T follicular helper cell (primary cell): ENCODE measurements around the gene MME.

Experiments used
- DNase-seq: peaks from one replicate; pipeline ENCODE4 v3.0.0-alpha.2; 2020; ENCODE audit warnings: low read depth
- total RNA-seq, 2 experiments: gene quantifications; one replicate each; lab custom pipeline; 2026; lab: John Stamatoyannopoulos, UW

Gene MME
- total RNA-seq: 0.17 to 4.9 reads per million in 2 experiments

DNA sequence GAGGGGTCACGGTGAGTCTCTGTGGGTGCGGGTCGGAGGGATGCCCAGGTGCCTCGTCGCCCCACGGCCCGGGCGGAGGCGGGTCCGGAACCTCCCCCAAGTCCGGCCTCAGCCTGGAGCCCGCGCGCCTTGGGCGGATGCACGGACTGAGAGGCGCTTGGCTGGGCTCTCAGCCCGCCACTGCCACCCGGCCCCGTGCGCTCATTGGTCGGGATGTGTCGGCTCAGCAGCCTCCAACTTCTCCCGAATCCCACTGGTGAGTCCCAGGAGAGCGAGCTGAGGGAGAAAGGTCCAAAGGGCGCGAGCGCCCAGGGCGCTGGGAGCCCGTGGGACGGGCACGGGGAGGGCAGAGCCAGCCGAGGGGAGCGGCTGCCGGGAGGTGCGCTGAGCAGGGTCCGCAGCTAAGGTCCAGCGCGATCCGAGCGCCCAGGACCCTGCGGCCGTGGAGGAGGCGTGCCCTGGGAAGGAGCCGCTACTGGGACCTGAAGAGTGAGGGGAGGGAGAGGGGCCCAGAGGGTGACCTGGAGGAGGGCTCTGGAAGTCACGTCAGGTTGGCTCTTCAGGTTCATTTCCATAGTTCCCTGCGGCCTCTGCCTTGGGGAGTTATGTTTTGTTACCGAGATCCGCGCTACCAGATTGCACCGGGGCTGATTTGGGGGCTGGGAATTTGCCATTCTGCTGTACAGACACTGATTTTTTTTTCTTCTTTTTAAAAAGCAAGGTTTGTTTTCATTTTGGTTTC is at the start of gene MME:
MME (plus strand) TSS at position 574 of the 742 bp plus-strand sequence. CDS start 3,849 bp downstream, outside the sequence.
- no peak for DNase-seq

DNA sequence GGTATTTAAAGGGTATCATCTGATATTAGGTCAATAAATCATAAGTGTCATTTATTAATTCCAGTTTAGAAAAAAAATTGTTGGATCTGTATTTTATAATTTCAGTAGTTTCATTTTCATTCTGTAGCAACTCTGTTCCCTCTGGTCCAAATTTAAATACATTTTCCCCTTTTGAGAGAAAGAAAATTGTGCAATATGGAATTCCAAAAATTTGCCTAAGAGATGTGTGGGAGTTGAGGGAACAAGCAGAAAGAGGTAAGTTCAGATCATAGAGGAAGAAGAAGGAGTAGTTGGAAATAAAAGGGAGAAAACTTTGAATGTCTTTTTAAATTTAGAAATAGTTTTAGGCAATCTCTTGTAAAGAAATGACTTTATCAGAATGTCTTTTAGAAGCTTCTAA is 48.9 kb upstream of the MME start:
- DNase-seq: no peak

DNA sequence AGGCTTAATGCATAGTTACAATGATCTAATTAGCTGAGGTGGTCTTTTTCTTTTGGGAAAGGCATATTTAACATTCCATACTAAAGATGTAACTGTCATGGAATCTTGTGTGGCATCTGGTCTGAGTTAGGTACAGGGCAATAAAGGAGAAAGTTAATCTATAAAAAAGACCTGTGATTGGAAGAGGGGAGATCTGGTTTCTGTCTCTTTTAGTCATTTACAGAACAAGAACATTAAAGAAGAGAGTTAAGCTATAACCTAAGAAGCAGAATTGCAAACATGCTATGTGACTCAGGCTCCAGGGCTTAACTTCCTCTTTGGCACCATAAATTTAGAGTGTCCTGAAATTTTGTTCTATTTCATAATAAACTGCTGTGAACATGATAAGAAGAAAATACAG is 47.2 kb upstream of the MME start:
- no peak for DNase-seq

DNA sequence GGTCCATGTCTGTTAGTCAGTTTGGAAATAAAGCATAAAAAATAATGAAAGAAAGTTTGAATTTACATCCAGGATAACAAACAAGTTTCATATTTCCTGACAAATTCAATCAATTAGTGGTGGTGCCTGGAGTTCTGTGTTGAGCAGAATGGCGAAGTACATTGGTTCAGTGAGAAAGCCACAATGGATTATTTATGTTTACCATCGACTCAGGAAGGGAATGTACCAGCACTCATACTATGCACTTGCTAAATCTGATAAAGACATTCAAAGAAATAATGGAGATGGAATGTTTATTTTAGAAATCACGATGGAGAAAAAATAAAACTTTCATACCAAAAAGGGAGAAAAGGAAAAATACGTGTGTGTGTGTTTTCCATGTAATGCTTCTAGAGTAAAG is 45.3 kb upstream of the MME start:
- no peak for DNase-seq

DNA sequence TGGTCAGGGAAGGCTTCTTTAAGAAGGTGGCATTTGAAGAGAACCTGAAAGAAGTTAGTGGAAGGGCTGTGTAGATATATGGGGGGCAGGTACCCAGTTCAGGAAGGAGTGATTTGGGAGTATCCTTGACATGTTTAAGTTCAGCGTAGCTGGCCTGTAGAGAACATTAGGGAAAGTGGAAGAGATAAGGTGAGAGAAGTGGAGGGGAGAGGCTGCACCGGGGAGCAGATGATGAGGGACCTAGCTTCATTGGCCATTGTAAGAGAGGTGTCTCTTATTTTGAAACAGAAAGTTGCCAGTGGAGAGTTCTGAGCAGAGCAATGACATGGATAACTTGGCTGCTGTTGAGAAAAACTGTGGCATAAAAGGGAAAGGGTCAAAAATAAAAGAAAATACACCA is 44.6 kb upstream of the MME start:
- DNase-seq: no peak

DNA sequence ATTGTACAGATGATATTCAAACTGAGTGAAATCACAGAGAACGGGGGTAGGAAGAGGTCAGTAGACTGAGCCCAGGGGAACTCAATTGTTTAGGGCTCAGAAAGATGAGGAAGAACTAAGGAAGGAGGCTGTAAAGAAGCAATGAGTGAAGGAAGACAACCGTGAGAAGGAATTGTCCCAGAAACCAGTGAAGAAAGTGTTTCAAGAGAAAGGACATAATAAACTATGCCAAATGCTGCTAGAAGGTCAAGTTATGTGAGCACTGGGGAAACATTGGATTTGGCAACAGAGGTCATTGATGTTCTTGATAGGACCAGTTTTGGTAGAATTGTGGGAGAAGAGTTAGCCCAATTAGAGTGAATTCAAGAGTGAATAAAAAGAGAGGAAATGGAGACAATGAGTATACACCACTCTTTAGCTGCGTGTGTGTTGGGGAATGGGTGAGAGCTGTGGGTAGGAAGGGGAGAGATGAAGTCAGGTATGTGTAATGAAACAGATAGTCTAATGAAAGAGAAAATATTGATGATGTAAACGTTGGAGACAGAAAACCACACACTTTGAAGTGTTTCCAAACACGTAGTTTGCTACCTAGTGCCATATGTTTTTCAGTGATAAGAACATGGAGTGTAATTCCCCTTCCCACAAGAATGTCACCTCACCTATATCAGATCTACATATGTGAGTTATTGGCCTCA is 42.5 kb upstream of the MME start:
- no peak for DNase-seq

DNA sequence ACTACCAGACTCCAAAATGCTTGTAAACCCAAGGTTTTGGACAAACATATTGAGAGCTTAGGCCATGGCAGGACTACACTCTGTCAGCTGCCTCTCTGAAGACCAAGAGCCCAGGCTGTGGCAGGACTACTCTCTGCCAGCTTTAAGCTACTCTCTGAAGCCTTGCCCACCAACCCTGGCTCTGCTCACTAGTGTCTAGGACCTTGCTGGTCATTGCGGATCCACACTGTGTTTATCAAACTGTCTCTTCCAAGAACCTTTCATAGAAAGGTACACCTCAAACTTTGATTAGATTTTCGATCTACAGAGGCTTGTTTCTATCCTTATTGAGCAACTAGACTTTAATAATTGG is 41.9 kb upstream of the MME start:
- DNase-seq: no peak

DNA sequence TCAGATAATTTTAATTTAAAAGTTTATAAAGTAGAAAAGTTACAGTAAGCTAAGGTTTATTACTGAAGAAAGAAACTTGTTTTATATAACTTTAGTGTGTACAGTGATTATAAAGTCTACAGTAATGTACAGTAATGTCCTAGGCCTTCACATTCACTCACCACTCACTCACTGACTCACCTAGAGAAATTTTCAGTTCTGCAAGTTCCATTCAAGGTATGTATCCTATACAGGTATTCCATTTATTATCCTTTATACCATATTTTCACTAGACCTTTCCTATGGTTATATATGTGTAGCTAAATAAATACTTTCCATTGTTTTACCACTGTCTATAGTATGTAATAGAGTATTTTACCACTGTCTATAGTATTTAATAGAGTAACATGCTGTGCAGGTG is 33.2 kb upstream of the MME start:
- no peak for DNase-seq

DNA sequence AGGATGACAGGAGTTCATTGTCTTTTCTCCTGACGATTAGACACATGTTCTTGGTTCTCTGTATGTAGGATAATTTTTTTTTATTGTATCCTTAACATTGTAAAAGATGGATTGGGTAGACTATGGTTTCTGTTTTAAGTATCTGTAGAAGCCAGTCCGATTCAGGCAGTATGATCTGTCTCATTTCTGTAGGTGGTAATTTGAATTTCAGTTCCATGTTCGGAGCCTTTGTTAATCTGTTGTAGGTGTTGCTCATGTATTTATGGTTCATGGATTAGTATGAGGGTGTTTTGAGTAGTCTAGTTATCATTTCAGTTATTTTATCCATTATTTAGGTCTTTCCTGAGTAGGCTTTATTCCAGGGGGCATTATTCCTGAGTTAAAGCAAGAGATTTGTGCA is 32.4 kb upstream of the MME start:
- DNase-seq: no peak

DNA sequence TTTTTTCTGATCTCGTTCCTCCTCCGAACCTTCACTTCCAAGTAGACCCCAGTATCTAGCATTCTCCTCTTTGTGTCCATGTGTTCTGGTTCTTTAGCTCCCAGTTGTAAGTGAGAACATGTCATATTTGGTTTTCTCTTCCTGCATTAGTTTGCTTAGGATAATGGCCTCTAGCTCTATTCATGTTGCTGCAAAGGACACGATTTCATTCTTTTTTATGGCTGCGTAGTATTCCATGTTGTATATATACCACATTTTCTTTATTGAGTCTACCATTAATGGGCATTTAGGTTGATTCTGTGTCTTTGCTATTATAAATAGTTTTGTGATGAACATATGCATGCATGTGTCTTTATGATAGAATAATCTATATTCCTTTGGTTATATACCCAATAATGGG is 30.2 kb upstream of the MME start:
- no peak for DNase-seq

DNA sequence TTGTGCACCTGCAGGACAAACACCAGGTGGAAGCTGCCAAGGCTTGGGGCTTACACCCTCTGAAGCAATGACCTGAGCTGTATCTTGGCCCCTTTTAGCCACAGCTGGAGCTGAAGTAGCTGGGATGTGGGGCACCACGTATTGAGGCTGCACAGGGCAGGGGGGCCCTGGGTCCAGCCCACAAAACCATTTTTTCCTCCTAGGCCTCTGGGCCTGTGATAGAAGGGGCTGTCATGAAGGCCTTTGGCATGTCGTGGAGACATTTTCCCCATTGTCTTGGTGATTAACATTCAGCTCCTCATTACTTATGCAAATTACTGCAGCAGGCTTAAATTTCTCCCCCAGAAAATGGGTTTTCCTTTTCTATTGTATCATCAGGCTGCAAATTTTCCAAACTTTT is 27.6 kb upstream of the MME start:
- DNase-seq: no peak

DNA sequence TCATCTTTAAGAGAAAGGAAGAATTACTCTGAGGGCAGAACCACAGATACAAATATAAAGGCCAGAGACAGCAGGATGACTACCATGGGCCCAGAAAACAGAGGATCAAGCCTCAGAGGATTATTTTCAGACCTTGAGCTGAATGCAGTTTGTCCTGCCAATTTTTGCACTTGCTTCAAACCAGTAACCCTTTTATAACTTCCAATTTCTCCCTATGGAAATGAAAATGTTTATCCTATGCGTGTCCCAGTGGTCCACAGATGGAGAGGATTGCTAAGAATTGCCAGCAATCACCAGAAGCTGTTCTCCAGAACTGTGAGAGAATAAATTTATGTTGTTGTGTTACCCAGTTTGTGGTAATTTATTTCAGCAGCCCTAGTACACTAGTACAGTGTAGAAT is 26.4 kb upstream of the MME start:
- no peak for DNase-seq

DNA sequence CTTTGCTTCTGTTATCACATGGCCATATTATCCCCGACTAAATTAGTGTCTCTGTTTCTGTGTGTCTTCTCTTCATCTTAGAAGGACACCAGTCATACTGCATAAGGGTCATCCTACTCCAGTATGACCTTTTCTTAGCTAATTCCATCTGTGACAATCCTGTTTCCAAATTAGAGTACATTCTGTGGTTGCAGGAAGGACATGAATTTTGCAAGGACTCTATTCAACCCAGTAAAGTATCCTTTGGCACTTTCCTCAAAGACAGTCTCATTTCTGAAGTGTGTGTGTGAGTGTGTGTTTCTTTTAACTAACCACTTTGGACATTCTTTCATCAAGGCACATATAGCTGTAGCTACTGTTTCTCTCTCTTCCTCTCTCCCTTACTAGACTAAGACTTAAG is 15.2 kb upstream of the MME start:
- DNase-seq: no peak

DNA sequence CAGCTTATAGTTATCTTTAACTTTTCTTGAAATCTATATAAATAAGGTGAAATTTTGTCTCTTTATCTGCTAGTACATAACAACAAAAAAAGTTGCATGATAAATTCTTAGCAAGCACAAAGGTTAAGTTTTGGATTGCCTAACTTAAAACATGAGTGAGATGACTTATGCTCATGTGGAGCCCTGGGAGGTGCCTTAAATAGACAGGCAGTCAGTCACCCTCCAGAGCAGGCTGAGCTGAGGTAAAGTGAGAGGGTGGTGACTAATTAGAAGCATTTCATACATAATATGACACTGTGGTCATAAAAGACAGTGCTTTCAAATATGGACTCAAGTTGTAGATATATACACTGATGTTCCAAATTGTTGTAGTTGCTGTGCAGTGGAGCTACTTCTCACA is 14.6 kb upstream of the MME start:
- no peak for DNase-seq

DNA sequence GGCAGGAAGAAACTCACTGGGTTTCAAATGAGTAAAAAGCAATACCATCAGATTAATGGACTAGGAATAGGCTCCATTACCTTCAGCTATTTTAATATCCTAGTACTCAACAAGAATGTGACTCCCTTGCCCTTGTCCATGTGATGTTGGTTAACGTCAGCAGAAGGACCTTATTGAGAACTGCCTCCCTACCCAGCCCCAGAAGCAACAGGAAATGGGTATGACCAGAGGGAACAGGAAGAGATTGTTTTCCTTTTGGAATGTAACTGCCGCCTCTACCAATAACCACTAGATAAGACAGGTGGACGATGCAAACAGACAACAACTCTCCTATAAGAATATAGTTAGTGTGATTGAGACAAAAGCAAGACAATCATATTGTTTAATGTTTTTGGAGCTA is 10.4 kb upstream of the MME start:
- DNase-seq: no peak

DNA sequence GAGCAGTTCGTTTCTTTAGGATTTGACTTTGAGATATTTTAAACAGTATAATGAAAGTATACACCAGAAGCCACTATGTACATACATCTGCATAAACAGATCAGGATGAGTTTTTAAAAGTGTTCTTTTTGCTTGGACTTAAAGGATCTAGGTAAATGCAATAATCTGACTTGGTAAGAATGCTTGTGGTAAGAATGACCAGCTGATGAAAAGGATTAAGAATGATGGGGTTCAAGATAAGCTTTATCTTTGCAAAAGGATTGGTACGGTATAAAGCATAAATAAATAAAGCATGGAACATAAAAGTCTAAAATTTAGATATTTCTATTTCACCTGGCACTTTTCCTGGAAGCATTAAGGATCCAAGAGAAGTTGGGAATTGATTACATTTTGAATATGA is 9.8 kb upstream of the MME start:
- DNase-seq: no peak

DNA sequence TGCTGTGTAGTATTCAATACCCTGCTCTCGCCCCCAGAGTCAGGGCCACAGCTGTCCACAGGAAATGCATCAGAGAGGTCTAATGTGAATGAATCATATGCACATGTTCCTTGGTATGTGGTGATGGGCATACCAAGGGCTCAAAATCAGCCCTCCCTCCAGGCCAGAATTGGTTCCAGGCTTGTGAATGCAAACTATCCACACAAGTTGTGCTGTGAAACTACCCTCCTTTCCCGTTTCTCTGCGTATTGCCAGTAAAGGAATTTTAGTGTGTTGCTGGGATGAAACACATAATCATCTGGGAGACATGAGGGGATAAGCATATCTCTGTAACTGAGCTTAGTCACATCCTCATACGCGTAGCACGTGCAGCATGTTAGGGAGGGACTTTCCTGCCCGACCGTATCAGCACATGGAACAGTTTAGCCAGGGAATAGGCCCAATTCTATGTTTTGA is 9.2 kb upstream of the MME start:
- no peak for DNase-seq

DNA sequence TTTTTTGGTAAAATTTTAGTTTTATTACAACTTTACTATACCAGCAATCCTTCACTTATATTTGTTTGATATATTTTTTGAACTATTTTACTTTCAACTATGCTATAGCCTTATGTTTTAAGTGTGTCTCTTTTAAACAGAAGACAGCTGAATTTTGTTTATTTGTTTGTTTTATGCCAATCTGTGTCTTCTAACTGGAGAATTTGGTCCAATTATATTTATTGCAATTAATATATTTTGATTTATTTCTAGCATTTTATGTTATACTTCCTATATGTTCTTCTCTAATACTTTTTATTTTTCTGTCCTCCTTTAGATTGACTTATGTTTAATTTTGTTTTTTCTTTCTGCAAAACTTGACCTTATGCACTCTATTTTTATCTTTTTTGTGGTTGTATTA is 4.9 kb upstream of the MME start:
- no peak for DNase-seq

DNA sequence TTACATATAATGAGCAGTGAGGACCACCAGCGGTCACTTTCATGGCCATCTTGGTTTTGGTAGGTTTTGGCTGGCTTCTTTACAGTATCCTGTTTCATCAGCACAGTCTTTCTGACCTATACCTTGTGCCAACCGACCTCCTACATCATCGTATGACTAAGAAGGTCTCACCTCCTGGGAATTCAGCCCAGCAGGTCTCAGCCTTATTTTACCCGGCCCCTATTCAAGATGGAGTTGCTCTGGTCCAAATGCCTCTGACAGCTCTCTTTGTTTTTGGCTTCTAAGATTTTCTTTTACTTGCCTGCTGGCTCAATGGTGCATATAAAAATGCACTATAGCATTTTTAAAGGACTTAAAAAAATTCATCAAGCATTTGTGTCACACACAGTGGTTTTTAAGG is 3.2 kb upstream of the MME start:
- no peak for DNase-seq

DNA sequence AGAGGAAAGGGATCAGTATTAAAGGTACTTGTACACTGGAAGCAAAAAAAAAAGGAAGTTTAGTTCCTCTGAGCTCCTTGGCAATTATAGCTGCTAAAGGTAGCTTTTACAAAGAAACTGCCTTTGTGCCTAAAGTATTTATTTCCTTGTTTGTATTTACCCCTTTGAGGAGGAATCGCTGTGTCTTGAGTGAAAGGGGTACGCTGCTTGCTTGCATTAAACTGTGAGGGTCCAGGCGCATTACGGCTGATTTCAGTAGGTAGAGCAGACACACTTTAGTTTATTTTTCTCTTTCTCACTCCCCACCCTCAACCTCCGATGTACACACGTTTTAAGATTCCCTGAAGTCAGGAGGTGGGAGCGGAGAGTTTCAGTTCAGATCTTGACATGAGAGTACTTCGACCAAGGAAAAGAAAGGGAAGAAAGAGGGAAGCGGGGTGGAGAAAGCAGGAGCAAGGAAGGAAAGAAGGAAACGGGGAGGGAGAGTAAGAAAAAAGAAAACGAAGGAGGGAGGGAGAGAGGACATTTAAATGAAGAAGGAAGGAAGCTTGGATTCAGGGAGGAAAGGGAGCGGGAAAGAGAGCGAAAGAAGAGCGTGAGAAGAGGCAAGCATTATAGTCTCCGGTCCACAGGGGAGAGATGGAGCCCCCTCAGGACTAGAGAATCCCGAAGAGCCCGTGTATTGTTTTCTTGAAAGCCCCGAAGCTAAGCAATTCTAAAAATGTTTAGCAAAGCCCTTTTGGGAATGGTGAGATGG is 1.2 kb upstream of the MME start:
- no peak for DNase-seq

DNA sequence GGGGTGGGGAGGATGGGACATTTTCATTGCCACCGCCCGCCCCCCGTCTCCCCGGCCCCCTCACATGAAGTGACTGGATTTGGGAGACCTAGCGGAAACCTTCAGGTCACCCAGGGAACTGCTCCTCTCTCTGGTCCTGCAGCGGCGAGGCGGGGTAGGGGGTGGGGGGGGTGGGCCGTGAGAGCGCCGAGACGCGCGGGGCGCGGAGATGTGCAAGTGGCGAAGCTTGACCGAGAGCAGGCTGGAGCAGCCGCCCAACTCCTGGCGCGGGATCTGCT is 712 bp upstream of the MME start:
- no peak for DNase-seq

DNA sequence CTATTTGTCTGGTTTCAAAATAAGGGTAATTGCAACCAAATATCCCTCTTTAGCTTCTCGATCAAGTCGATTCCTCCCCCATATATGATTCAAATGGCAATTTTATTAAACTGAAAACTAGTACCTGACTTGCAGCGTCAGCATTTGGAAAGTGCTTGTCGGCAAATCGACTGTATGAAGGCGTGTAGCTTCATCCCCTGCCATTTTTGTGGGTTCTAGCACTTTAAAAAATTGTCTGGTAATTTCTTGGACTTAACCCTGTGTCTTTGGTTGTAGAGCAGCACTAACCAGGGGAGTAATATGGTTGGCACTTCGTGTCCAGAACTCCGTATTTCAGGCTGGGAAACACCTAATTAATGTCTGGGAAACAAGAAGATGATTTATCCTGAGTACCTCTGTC is 573 bp downstream of the MME start:
- DNase-seq: no peak

DNA sequence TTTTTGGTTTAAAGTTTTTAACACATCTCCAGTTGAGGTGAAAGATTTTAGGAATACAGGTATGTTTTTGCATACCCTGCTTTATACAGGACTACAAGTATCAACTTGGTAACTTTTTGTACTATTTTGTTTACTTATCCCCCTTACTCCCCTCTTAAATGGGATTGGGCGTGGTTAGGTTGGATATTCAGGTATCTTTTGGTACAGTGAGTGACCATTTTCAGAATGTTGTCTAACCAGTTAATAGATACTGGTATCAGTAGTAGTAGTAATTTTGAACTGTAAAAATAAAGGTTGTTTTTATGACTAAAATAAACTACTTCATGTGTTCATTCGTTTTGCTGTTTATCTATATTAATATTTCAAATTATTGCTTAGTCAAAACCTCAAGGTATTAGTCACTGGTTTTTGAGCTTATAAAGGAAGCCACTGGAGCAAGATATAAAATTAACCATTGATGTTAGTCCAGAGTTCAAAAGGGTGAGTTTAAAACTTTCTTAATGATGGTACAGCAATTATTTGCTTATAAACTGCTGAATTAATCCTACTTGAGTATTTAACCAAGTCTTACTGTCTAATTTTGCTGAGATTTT is 3.3 kb downstream of the MME start:
- no peak for DNase-seq
